Spinal cord (tissue), 10 donors: ENCODE measurements around the gene TOM1. TPM values are rescaled to one million over a fixed set of nuclear protein-coding genes. Genes with fewer than 3 reads are reported as not detected.

Experiments used
- DNase-seq, 6 donors: peaks; one replicate each; pipeline versions ENCODE4 v3.0.0 to v3.0.0-alpha.2; 2013 to 2015; ENCODE audit warnings: low spot score in 6 of 6, low read depth in 4 of 6
- H3K27ac ChIP-seq: one replicate; pipeline ENCODE4 v1.5.1; 2013; ENCODE audit warnings: low read depth, low read length, control low read depth
- H3K27me3 ChIP-seq: one replicate; pipeline ENCODE4 v1.6.1; 2013; ENCODE audit warnings: low read length; ENCODE audit not compliant: control insufficient read depth, insufficient read depth
- H3K36me3 ChIP-seq: one replicate; pipeline ENCODE4 v1.6.1; 2013; ENCODE audit warnings: low read length; ENCODE audit not compliant: control insufficient read depth, insufficient read depth
- H3K4me1 ChIP-seq: one replicate; pipeline ENCODE4 v1.6.1; 2013; ENCODE audit warnings: low read length; ENCODE audit not compliant: control insufficient read depth, insufficient read depth
- H3K4me3 ChIP-seq: one replicate; pipeline ENCODE4 v1.5.1; 2013; ENCODE audit warnings: low read depth, low read length, control low read depth
- H3K9me3 ChIP-seq: one replicate; pipeline ENCODE4 v1.6.1; 2013; ENCODE audit warnings: low read length; ENCODE audit not compliant: control insufficient read depth, insufficient read depth
- WGBS: methylation state at CpG from one replicate; pipeline ENCODE4 v1.1.5; 2013; ENCODE audit warnings: missing lambda C conversion rate; ENCODE audit not compliant: insufficient coverage; 5-methylcytosine and 5-hydroxymethylcytosine counted together
- long read RNA-seq, 4 donors: transcript quantifications; one replicate each; lab custom pipeline, GENCODE V29; 2026
- polyA plus RNA-seq, 2 donors: library from polyadenylated mRNA; unstranded; fragments of 120-200 nt; gene quantifications; one replicate each; pipeline ENCODE4 v1.2.1, GENCODE V29; 2013; ENCODE audit not compliant: insufficient read length in 2 of 2
- total RNA-seq, 2 donors: library from RNA; depleted of rRNA in 1 of 2; stranded (reverse); fragments of 120-200 nt in 1 of 2; fragments of >200 nt in 1 of 2; gene quantifications; one replicate each; pipeline versions ENCODE4 v1.2.3 to v1.2.4, GENCODE V29; 2013 to 2014
- donor health status: healthy.

TOM1 gene
- total RNA-seq (10 to 100 TPM; 20.0 to 35.3 TPM), polyA plus RNA-seq (10 to 100 TPM; 42.3 to 52.7 TPM)
- long read RNA-seq, donor 1, transcript TOM1-210 (15 exons, 2,389 nt) = major isoform, 6 of 24 reads
- long read RNA-seq, donor 1, partial matches to known transcripts = 16 of 24 reads
- long read RNA-seq, donor 1, other reads (novel, unspliced or antisense) = 0 of 24 reads
- long read RNA-seq, donor 2, partial matches to known transcripts = 0 of 2 reads
- long read RNA-seq, donor 2, other reads (novel, unspliced or antisense) = 0 of 2 reads
- long read RNA-seq, donor 3, partial matches to known transcripts = 7 of 9 reads
- long read RNA-seq, donor 3, other reads (novel, unspliced or antisense) = 0 of 9 reads
- long read RNA-seq, donor 4, transcript TOM1-210 (15 exons, 2,389 nt) = major isoform, 6 of 6 reads
- long read RNA-seq, donor 4, partial matches to known transcripts = 0 of 6 reads
- long read RNA-seq, donor 4, other reads (novel, unspliced or antisense) = 0 of 6 reads

- WGBS = under 1% methylated on average over 64 of the region's 64 CpGs
- peak; percentile 98 to 100 (median 100) for DNase-seq
- H3K4me3 ChIP-seq = peak within 1 kb of the TSS; percentile 92
- peaks cover 5% of the 10 kb centered on the region for H3K36me3 ChIP-seq
- peak within 1 kb of the TSS; percentile 95 for H3K27ac ChIP-seq
- peaks cover 14% of the 10 kb centered on the region for H3K4me1 ChIP-seq
- H3K27me3 ChIP-seq = no peaks in the 10 kb centered on the region
- no peaks in the 10 kb centered on the region for H3K9me3 ChIP-seq
These were observed at the start of gene TOM1 for GRCh38 chr22:35299673-35300499. Gene TOM1, plus strand, starts transcription at chr22:35299894. Its CDS starts 35 bp downstream, at chr22:35299929.

GRCh38 chr22:35250156-35250555, 49.5 kb upstream of the TOM1 start:
- 74% methylated on average over 3 of the region's 4 CpGs for WGBS
- no peak for DNase-seq
- no peak overlapping the region for H3K27ac ChIP-seq
- H3K4me1 ChIP-seq = no peaks in the 10 kb centered on the region
- H3K4me3 ChIP-seq = no peak overlapping the region
- H3K36me3 ChIP-seq = no peaks in the 10 kb centered on the region
- no peaks in the 10 kb centered on the region for H3K27me3 ChIP-seq
- no peaks in the 10 kb centered on the region for H3K9me3 ChIP-seq

GRCh38 chr22:35253946-35254345, 45.7 kb upstream of the TOM1 start:
- no peaks in the 10 kb centered on the region for H3K9me3 ChIP-seq
- WGBS = 85% methylated on average over 2 of the region's 2 CpGs
- no peaks in the 10 kb centered on the region for H3K36me3 ChIP-seq
- peaks cover 7% of the 10 kb centered on the region for H3K4me1 ChIP-seq
- no peaks in the 10 kb centered on the region for H3K27me3 ChIP-seq
- no peak overlapping the region for H3K27ac ChIP-seq
- H3K4me3 ChIP-seq = no peak overlapping the region
- no peak for DNase-seq

- Histone ChIP-seq H3K27ac (no peak overlapping the region), H3K36me3 (no peaks in the 10 kb centered on the region), H3K27me3 (no peaks in the 10 kb centered on the region), H3K9me3 (no peaks in the 10 kb centered on the region), H3K4me3 (peak overlapping the region; percentile 65), H3K4me1 (peaks cover 7% of the 10 kb centered on the region)
- no peak for DNase-seq
- no CpG with 5 or more reads among the region's 3 CpGs for WGBS
These were observed 42.7 kb upstream of the TOM1 start for GRCh38 chr22:35257002-35257320.

GRCh38 chr22:35257321-35258190, 42.1 kb upstream of the TOM1 start, which contains the start of gene HMGXB4:
Gene HMGXB4, plus strand, starts transcription at chr22:35257493. Its CDS starts 4,898 bp downstream, at chr22:35262391.
- peak within 1 kb of the TSS; percentile 65 for H3K4me3 ChIP-seq
- peak within 1 kb of the TSS; percentile 76 for H3K27ac ChIP-seq
- peaks cover 6% of the 10 kb centered on the region for H3K36me3 ChIP-seq
- H3K4me1 ChIP-seq = peaks cover 7% of the 10 kb centered on the region
- H3K27me3 ChIP-seq = no peaks in the 10 kb centered on the region
- no peaks in the 10 kb centered on the region for H3K9me3 ChIP-seq
- WGBS = 0% methylated on average over 82 of the region's 84 CpGs
- DNase-seq = peak; percentile 70 to 97 (median 86)

- Histone ChIP-seq H3K4me1 (peaks cover 7% of the 10 kb centered on the region), H3K9me3 (no peaks in the 10 kb centered on the region), H3K27me3 (no peaks in the 10 kb centered on the region), H3K27ac (peak overlapping the region; percentile 76), H3K36me3 (peaks cover 13% of the 10 kb centered on the region), H3K4me3 (peak overlapping the region; percentile 65)
- 4% methylated on average over 10 of the region's 23 CpGs for WGBS
- peak; percentile 4 to 79 (median 18) for DNase-seq
These were observed 41.3 kb upstream of the TOM1 start for GRCh38 chr22:35258191-35258988.

- WGBS = 96% methylated on average over 5 of the region's 7 CpGs
These were observed 34.7 kb upstream of the TOM1 start for GRCh38 chr22:35264986-35265385.

GRCh38 chr22:35266277-35266676, 33.4 kb upstream of the TOM1 start:
- H3K27ac ChIP-seq = no peak overlapping the region
- peaks cover 49% of the 10 kb centered on the region for H3K36me3 ChIP-seq
- no peak for DNase-seq
- no peaks in the 10 kb centered on the region for H3K9me3 ChIP-seq
- no peaks in the 10 kb centered on the region for H3K4me1 ChIP-seq
- no peaks in the 10 kb centered on the region for H3K27me3 ChIP-seq
- no peak overlapping the region for H3K4me3 ChIP-seq
- WGBS = no CpG with 5 or more reads among the region's 3 CpGs

More at GRCh38 chr22:35264986-35265385, 34.7 kb upstream of the TOM1 start:
- Histone ChIP-seq H3K4me1 (no peaks in the 10 kb centered on the region), H3K36me3 (peaks cover 48% of the 10 kb centered on the region), H3K27me3 (no peaks in the 10 kb centered on the region), H3K9me3 (no peaks in the 10 kb centered on the region), H3K4me3 (no peak overlapping the region), H3K27ac (no peak overlapping the region)
- DNase-seq = no peak
